B cell (primary cell): Measurements from ENCODE around the gene SLC27A1. TPM values are rescaled to one million over a fixed set of nuclear protein-coding genes. Genes with fewer than 3 reads are reported as not detected.
"Not testable (repeated sequence)": the region's sequence is repeated elsewhere in the genome, so short reads cannot be mapped to it uniquely, and the experiment has no call there.

Source experiments
- ATAC-seq: fragments of 200-7000 bp; cut with Tn5 transposase; one replicate; pipeline ENCODE4 v1.10.0; 2021; ENCODE audit warnings: low read depth, mild to moderate bottlenecking, moderate number of reproducible peaks, moderate library complexity
- CTCF ChIA-PET: fragments of 350-600 bp; sonication (Branson Sonifier 250); formaldehyde crosslinking; loops from one replicate; lab custom pipeline; 2021; ENCODE audit warnings: antibody characterized with exemption, inconsistent platforms; lab: Charles Lee
- POLR2A ChIA-PET: fragments of 350-600 bp; sonication (Branson Sonifier 250); formaldehyde crosslinking; loops from one replicate; lab custom pipeline; 2021; ENCODE audit warnings: antibody characterized with exemption; lab: Charles Lee
- DNase-seq: peaks from one replicate; pipeline ENCODE4 v3.0.0; 2013
- H2AFZ ChIP-seq: 2 replicates; pipeline ENCODE4 v1.6.1; 2012; ENCODE audit warnings: mild to moderate bottlenecking, low read depth, low read length; ENCODE audit not compliant: insufficient read depth, poor library complexity, severe bottlenecking
- H3K27ac ChIP-seq, 2 donors: 1 replicate in 1 of 2; 2 replicates in 1 of 2; pipeline ENCODE4 v1.5.1; 2012 to 2013; ENCODE audit warnings: low read length in 2 of 2, mild to moderate bottlenecking in 2 of 2, moderate library complexity in 1 of 2
- H3K27me3 ChIP-seq, 4 experiments: fragments of 200-600 bp in 1 of 4; sonication (generic) in 1 of 4; replicated peaks in 1 of 4; 1 replicate in 2 of 4; 2 replicates in 2 of 4; pipeline versions ENCODE4 v1.6.1 to v1.7.0; 2013 to 2016; ENCODE audit warnings: low read length in 3 of 4, mild to moderate bottlenecking in 2 of 4, mixed read lengths in 1 of 4, moderate library complexity in 1 of 4; ENCODE audit not compliant: insufficient read depth in 4 of 4, control insufficient read depth in 3 of 4; ENCODE audit errors: control extremely low read depth in 1 of 4
- H3K36me3 ChIP-seq, 2 experiments: replicated peaks in 1 of 2; 1 replicate in 1 of 2; 2 replicates in 1 of 2; pipeline versions ENCODE4 v1.6.1 to v1.7.1; 2013; ENCODE audit warnings: low read length in 1 of 2; ENCODE audit not compliant: insufficient read depth in 2 of 2, control insufficient read depth in 1 of 2; ENCODE audit errors: control extremely low read depth in 1 of 2, extremely low read depth in 1 of 2
- H3K4me1 ChIP-seq, 2 donors: fragments of 200-600 bp in 1 of 2; sonication (generic) in 1 of 2; 1 replicate in 1 of 2; 2 replicates in 1 of 2; pipeline versions ENCODE4 v1.5.1 to v1.6.1; 2013 to 2017; ENCODE audit warnings: low read length in 2 of 2; ENCODE audit not compliant: control insufficient read depth in 2 of 2, insufficient read depth in 2 of 2
- H3K4me2 ChIP-seq: replicated peaks from 2 replicates; pipeline ENCODE3; 2012; ENCODE audit warnings: mild to moderate bottlenecking, low read depth, low read length; ENCODE audit not compliant: poor library complexity, severe bottlenecking
- H3K4me3 ChIP-seq, 5 experiments: fragments of 200-600 bp in 1 of 5; sonication (generic) in 1 of 5; 1 replicate in 3 of 5; 2 replicates in 2 of 5; pipeline versions ENCODE4 v1.5.1 to v1.7.0; 2011 to 2016; ENCODE audit warnings: low read length in 4 of 5, mild to moderate bottlenecking in 4 of 5, low read depth in 2 of 5, control low read depth in 1 of 5, moderate library complexity in 1 of 5; ENCODE audit not compliant: insufficient read depth in 1 of 5; ENCODE audit errors: control extremely low read depth in 1 of 5, extremely low read depth in 1 of 5
- H3K79me2 ChIP-seq: fragments of 200-600 bp; sonication (generic); one replicate; pipeline ENCODE4 v1.6.0; 2016; ENCODE audit warnings: low read length; ENCODE audit not compliant: control insufficient read depth, insufficient read depth
- H3K9ac ChIP-seq: fragments of 200-600 bp; sonication (generic); 2 replicates; pipeline ENCODE4 v1.6.1; 2017; ENCODE audit warnings: mild to moderate bottlenecking, low read length, moderate library complexity
- H3K9me3 ChIP-seq, 3 donors: one replicate each; pipeline versions ENCODE4 v1.6.1 to v1.7.1; 2013; ENCODE audit warnings: low read length in 2 of 3; ENCODE audit not compliant: control insufficient read depth in 2 of 3, insufficient read depth in 1 of 3; ENCODE audit errors: control extremely low read depth in 1 of 3
- H4K20me1 ChIP-seq: 2 replicates; pipeline ENCODE4 v1.6.0; 2012; ENCODE audit warnings: mild to moderate bottlenecking, low read length; ENCODE audit not compliant: insufficient read depth, control insufficient read depth, poor library complexity, severe bottlenecking
- H3K27ac Mint-ChIP-seq: one replicate; pipeline ENCODE4 v1.8.0; 2021; ENCODE audit warnings: mixed read lengths
- H3K27me3 Mint-ChIP-seq: one replicate; pipeline ENCODE4 v1.8.0; 2021; ENCODE audit warnings: mixed read lengths
- H3K4me1 Mint-ChIP-seq: one replicate; pipeline ENCODE4 v1.8.0; 2021; ENCODE audit warnings: mixed read lengths
- H3K4me3 Mint-ChIP-seq: one replicate; pipeline ENCODE4 v1.8.0; 2021; ENCODE audit warnings: mixed read lengths
- H3K9me3 Mint-ChIP-seq: one replicate; pipeline ENCODE4 v1.8.0; 2022; ENCODE audit warnings: mixed read lengths; ENCODE audit not compliant: insufficient read depth
- CTCF ChIP-seq: fragments of 200-600 bp; IDR thresholded peaks from one replicate; pipeline ENCODE4 v1.8.0; 2022; ENCODE audit warnings: antibody characterized with exemption, mild to moderate bottlenecking
- EZH2 ChIP-seq: IDR thresholded peaks from 2 replicates; pipeline ENCODE4 v1.6.1; 2012; ENCODE audit warnings: borderline replicate concordance, low read depth, mild to moderate bottlenecking, moderate library complexity, low read length; ENCODE audit not compliant: insufficient read depth, poor library complexity, severe bottlenecking
- WGBS: methylation state at CpG from one replicate; pipeline ENCODE4 v1.1.5; 2013; ENCODE audit warnings: missing lambda C conversion rate; ENCODE audit not compliant: insufficient coverage; 5-methylcytosine and 5-hydroxymethylcytosine counted together
- intact Hi-C: fragments of 100-400 bp; cut with micrococcal nuclease; formaldehyde crosslinking; loops from one replicate; pipeline ENCODE4 v1.10.0; 2022
- polyA plus RNA-seq: library from polyadenylated mRNA; depleted of rRNA; stranded (reverse); fragments of >200 nt; gene quantifications from 2 replicates; pipeline ENCODE4 v1.2.3, GENCODE V29; 2012
- total RNA-seq, 2 donors: library from RNA; stranded (reverse); fragments of 120-200 nt in 1 of 2; gene quantifications; 1 replicate in 1 of 2; 2 replicates in 1 of 2; pipeline versions ENCODE4 v1.2.3 to v1.2.4, GENCODE V29; 2013 to 2022

Gene SLC27A1
- total and polyA plus RNA-seq, 2 donors (not counting 1 experiment from before 2014, with no cell fraction given) = 5.1 to 9.5 TPM

- H3K4me3 ChIP-seq = no peak overlapping the region
- Mint-ChIP-seq H3K9me3 (no peaks in the 10 kb centered on the region), H3K27ac (no peak overlapping the region), H3K4me3 (no peak overlapping the region), H3K4me1 (peaks cover 25% of the 10 kb centered on the region), H3K27me3 (no peaks in the 10 kb centered on the region)
- intact Hi-C loops = loop anchor here (2.0 to 10.0 kb wide), 2 partner anchors 26 to 58 kb away; partner anchors contain the start of gene COLGALT1
- H4K20me1 ChIP-seq = peaks cover 9% of the 10 kb centered on the region
- H3K79me2 ChIP-seq = peaks cover 16% of the 10 kb centered on the region
- POLR2A ChIA-PET = no interaction called here
- H3K27ac ChIP-seq = no peak overlapping the region
- no peak for DNase-seq
- CTCF ChIA-PET = interaction anchor here (0.7 to 7.4 kb wide), 11 partner anchors 26 to 358 kb away, joined by 3 to 79 read pairs (median 7); partner anchors contain the start of gene MAP1S
- H3K4me2 ChIP-seq = no peak overlapping the region
- no peak for ATAC-seq
- TF ChIP-seq EZH2 (no peak), CTCF (no peak)
- H2AFZ ChIP-seq = no peak overlapping the region
- H3K36me3 ChIP-seq = peaks cover 0 to 5% of the 10 kb centered on the region in 2 experiments
- peaks cover 7 to 21% of the 10 kb centered on the region in 2 donors for H3K4me1 ChIP-seq
- 96% methylated on average over 40 of the region's 41 CpGs for WGBS
- H3K27me3 ChIP-seq = no peaks in the 10 kb centered on the region
- no peaks in the 10 kb centered on the region for H3K9me3 ChIP-seq
- H3K9ac ChIP-seq = no peak overlapping the region
These were observed 26.9 kb downstream of the SLC27A1 start for GRCh38 chr19:17497149-17497798.

GRCh38 chr19:17499025-17499424, 28.7 kb downstream of the SLC27A1 start:
- H3K4me1 Mint-ChIP-seq = peaks cover 25% of the 10 kb centered on the region
- H3K4me3 ChIP-seq, H3K9ac ChIP-seq, ATAC-seq, H3K4me2 ChIP-seq, H3K9me3 ChIP-seq, DNase-seq, H4K20me1 ChIP-seq, H3K36me3 ChIP-seq, H3K27me3 ChIP-seq, H3K9me3 Mint-ChIP-seq, H3K27ac Mint-ChIP-seq, H2AFZ ChIP-seq, H3K4me3 Mint-ChIP-seq, POLR2A ChIA-PET, H3K27me3 Mint-ChIP-seq, H3K27ac ChIP-seq: not testable (repeated sequence)
- peaks cover 23% of the 10 kb centered on the region for H3K79me2 ChIP-seq
- WGBS = 69% methylated on average over 5 of the region's 12 CpGs
- peaks cover 7 to 21% of the 10 kb centered on the region in 2 donors for H3K4me1 ChIP-seq
- intact Hi-C loops = loop anchor here (10.0 kb wide), 1 partner anchor 56 kb away; the partner anchor contains the start of gene COLGALT1
- CTCF ChIA-PET = interaction anchor here (0.7 to 7.4 kb wide), 4 partner anchors 33 to 1632 kb away, joined by 3 to 79 read pairs (median 4); no protein-coding TSS in a partner anchor
